IMR-90 (cell line): Measurements from ENCODE around the gene IL1R2. TPM values are rescaled to one million over a fixed set of nuclear protein-coding genes. Genes with fewer than 3 reads are reported as not detected.

Experiments used
- ATAC-seq: fragments of 200-7000 bp; cut with Tn5 transposase; 2 replicates; pipeline ENCODE4 v1.9.1; 2020; ENCODE audit warnings: low read depth, mild to moderate bottlenecking, moderate library complexity
- Bru-seq: library from RNA; stranded (reverse); fragments of 400-500 nt; gene quantifications from one replicate; lab custom pipeline; 2021; lab: Mats Ljungman, UMichigan
- BruChase-seq, 2 experiments: library from RNA; stranded (reverse); fragments of 400-500 nt; gene quantifications; one replicate each; lab custom pipeline; 2021; lab: Mats Ljungman, UMichigan
- BruUV-seq: library from RNA; stranded (reverse); fragments of 400-500 nt; replicated peaks from 2 replicates; lab custom pipeline; 2021; lab: Mats Ljungman, UMichigan
- CTCF ChIA-PET: fragments of 300-600 bp; formaldehyde crosslinking; extraction: SDS; loops from one replicate; lab custom pipeline; 2021; ENCODE audit warnings: antibody characterized with exemption; lab: Yijun Ruan, JAX
- POLR2A ChIA-PET: fragments of 300-600 bp; sonication (Branson Sonifier 250); formaldehyde crosslinking; loops from one replicate; lab custom pipeline; 2022; ENCODE audit warnings: antibody characterized with exemption; ENCODE audit not compliant: unreplicated experiment; lab: Charles Lee
- DNase-seq: peaks from one replicate; pipeline ENCODE4 v3.0.0; 2013
- H2AFZ ChIP-seq: replicated peaks from 2 replicates; pipeline ENCODE3; 2013; ENCODE audit warnings: low read length, mild to moderate bottlenecking; ENCODE audit not compliant: poor library complexity
- H2AK5ac ChIP-seq: 2 replicates; pipeline ENCODE4 v1.6.1; 2013; ENCODE audit warnings: low read depth, low read length, inconsistent platforms
- H2AK9ac ChIP-seq: replicated peaks from 2 replicates; pipeline ENCODE3; 2013; ENCODE audit warnings: mild to moderate bottlenecking, low read depth, low read length, moderate library complexity; ENCODE audit not compliant: poor library complexity
- H2BK120ac ChIP-seq: 2 replicates; pipeline ENCODE4 v1.6.1; 2013; ENCODE audit warnings: low read depth, low read length, inconsistent platforms
- H2BK15ac ChIP-seq: 3 replicates; pipeline ENCODE4 v1.6.1; 2013; ENCODE audit warnings: low read depth, low read length, inconsistent platforms
- H2BK20ac ChIP-seq: 2 replicates; pipeline ENCODE4 v1.6.1; 2013; ENCODE audit warnings: low read depth, mild to moderate bottlenecking, inconsistent platforms, low read length, moderate library complexity
- H2BK5ac ChIP-seq: 2 replicates; pipeline ENCODE4 v1.6.1; 2013; ENCODE audit warnings: mild to moderate bottlenecking, low read depth, low read length, inconsistent platforms; ENCODE audit not compliant: poor library complexity, severe bottlenecking
- H3K14ac ChIP-seq: replicated peaks from 2 replicates; pipeline ENCODE4 v1.6.1; 2013; ENCODE audit warnings: low read depth, low read length, inconsistent platforms
- H3K18ac ChIP-seq: 2 replicates; pipeline ENCODE4 v1.6.1; 2013; ENCODE audit warnings: low read depth, low read length, control low read depth
- H3K23ac ChIP-seq: 2 replicates; pipeline ENCODE4 v1.6.1; 2013; ENCODE audit warnings: low read depth, low read length, inconsistent platforms
- H3K27ac ChIP-seq: 2 replicates; pipeline ENCODE4 v1.5.1; 2013; ENCODE audit warnings: mild to moderate bottlenecking, control low read depth, low read length; ENCODE audit not compliant: insufficient read depth
- H3K27me3 ChIP-seq: 2 replicates; pipeline ENCODE4 v1.6.1; 2013; ENCODE audit warnings: low read length; ENCODE audit not compliant: control insufficient read depth, insufficient read depth
- H3K36me3 ChIP-seq: 2 replicates; pipeline ENCODE4 v1.6.1; 2013; ENCODE audit warnings: low read length, mixed read lengths; ENCODE audit not compliant: control insufficient read depth, insufficient read depth
- H3K4ac ChIP-seq: 2 replicates; pipeline ENCODE4 v1.6.1; 2013; ENCODE audit warnings: low read depth, low read length, inconsistent platforms
- H3K4me1 ChIP-seq: 2 replicates; pipeline ENCODE4 v1.6.1; 2013; ENCODE audit warnings: low read length, mixed read lengths; ENCODE audit not compliant: control insufficient read depth, insufficient read depth
- H3K4me2 ChIP-seq: 2 replicates; pipeline ENCODE4 v1.6.1; 2013; ENCODE audit warnings: low read depth, mild to moderate bottlenecking, control low read depth, low read length, moderate library complexity
- H3K4me3 ChIP-seq: 2 replicates; pipeline ENCODE4 v1.5.1; 2013; ENCODE audit warnings: low read depth, mild to moderate bottlenecking, control low read depth, low read length, moderate library complexity; ENCODE audit not compliant: insufficient read depth
- H3K56ac ChIP-seq: 2 replicates; pipeline ENCODE4 v1.6.1; 2013; ENCODE audit warnings: low read length, inconsistent platforms; ENCODE audit not compliant: insufficient read depth; ENCODE audit errors: extremely low read depth
- H3K79me1 ChIP-seq, 2 experiments: 2 replicates each; pipeline ENCODE4 v1.6.1; 2013; ENCODE audit warnings: low read length in 2 of 2, inconsistent platforms in 1 of 2, low read depth in 1 of 2
- H3K9ac ChIP-seq: 2 replicates; pipeline ENCODE4 v1.6.1; 2013; ENCODE audit warnings: low read depth, low read length, control low read depth
- H3K9me1 ChIP-seq: 2 replicates; pipeline ENCODE4 v1.6.1; 2013; ENCODE audit warnings: low read length, inconsistent platforms; ENCODE audit not compliant: insufficient read depth
- H3K9me3 ChIP-seq: 2 replicates; pipeline ENCODE4 v1.6.1; 2013; ENCODE audit warnings: low read length; ENCODE audit not compliant: control insufficient read depth, insufficient read depth
- H4K20me1 ChIP-seq: 2 replicates; pipeline ENCODE4 v1.6.1; 2013; ENCODE audit warnings: low read length, inconsistent platforms; ENCODE audit not compliant: insufficient read depth
- H4K5ac ChIP-seq: 2 replicates; pipeline ENCODE4 v1.6.1; 2013; ENCODE audit warnings: mild to moderate bottlenecking, low read depth, low read length, control low read depth
- H4K8ac ChIP-seq, 2 experiments: 2 replicates each; pipeline ENCODE4 v1.6.1; 2013; ENCODE audit warnings: low read depth in 2 of 2, low read length in 2 of 2, control low read depth in 1 of 2, inconsistent platforms in 1 of 2
- H4K91ac ChIP-seq: 2 replicates; pipeline ENCODE4 v1.6.1; 2013; ENCODE audit warnings: low read depth, low read length, inconsistent platforms; ENCODE audit not compliant: insufficient read depth
- BHLHE40 ChIP-seq: fragments of 150-350 bp; IDR thresholded peaks from 2 replicates; pipeline ENCODE4 v1.6.1; 2016; ENCODE audit warnings: mild to moderate bottlenecking, low read depth, low read length
- CEBPB ChIP-seq: IDR thresholded peaks from 2 replicates; pipeline ENCODE4 v1.6.1; 2012; ENCODE audit warnings: low read depth, low read length, improper control_type of control experiment
- CHD1 ChIP-seq: IDR thresholded peaks from 2 replicates; pipeline ENCODE4 v1.6.1; 2012; ENCODE audit warnings: low read depth, low read length, improper control_type of control experiment
- FOS ChIP-seq: fragments of 150-350 bp; IDR thresholded peaks from 2 replicates; pipeline ENCODE4 v1.6.1; 2016; ENCODE audit warnings: low read depth, low read length
- MAFK ChIP-seq: IDR thresholded peaks from 2 replicates; pipeline ENCODE4 v1.6.1; 2012; ENCODE audit warnings: low read depth, low read length, improper control_type of control experiment
- MAZ ChIP-seq: IDR thresholded peaks from 2 replicates; pipeline ENCODE4 v1.6.1; 2012; ENCODE audit warnings: low read depth, mild to moderate bottlenecking, low read length, improper control_type of control experiment, moderate library complexity, borderline replicate concordance
- MXI1 ChIP-seq: IDR thresholded peaks from 2 replicates; pipeline ENCODE4 v1.6.1; 2012; ENCODE audit warnings: low read depth, mild to moderate bottlenecking, low read length, moderate library complexity, borderline replicate concordance
- NFE2L2 ChIP-seq: fragments of 150-350 bp; IDR thresholded peaks from 2 replicates; pipeline ENCODE4 v1.6.1; 2016; ENCODE audit warnings: low read depth, mild to moderate bottlenecking, low read length
- POLR2A ChIP-seq: IDR thresholded peaks from 2 replicates; pipeline ENCODE4 v1.6.1; 2012; ENCODE audit warnings: mild to moderate bottlenecking, low read depth, low read length
- SMC3 ChIP-seq: fragments of 150-350 bp; IDR thresholded peaks from 2 replicates; pipeline ENCODE4 v1.6.1; 2016; ENCODE audit warnings: low read depth, mild to moderate bottlenecking, antibody characterized with exemption, low read length, moderate library complexity
- WGBS, 2 experiments: methylation state at CpG; one replicate each; pipeline versions ENCODE4 v1.1.5 to v1.1.7; 2013; ENCODE audit warnings: missing lambda C conversion rate in 2 of 2; ENCODE audit not compliant: insufficient read length in 1 of 2; ENCODE audit errors: extremely low coverage in 2 of 2; 5-methylcytosine and 5-hydroxymethylcytosine counted together
- dilution Hi-C: fragments of 300-500 bp; cut with HindIII; formaldehyde crosslinking; loops from one replicate; pipeline ENCODE4 v1.14.3; 2018; ENCODE audit warnings: low sequenced_read_pairs; ENCODE audit not compliant: unreplicated experiment
- in situ Hi-C: fragments of 300-500 bp; cut with MboI; formaldehyde crosslinking; loops from 3 replicates; pipeline ENCODE4 v1.14.3; 2019; ENCODE audit warnings: low sequenced_read_pairs, inconsistent platforms, mixed read lengths
- intact Hi-C: fragments of 100-400 bp; cut with micrococcal nuclease; formaldehyde crosslinking; loops from 2 replicates; pipeline ENCODE4 v1.10.0; 2022
- long read RNA-seq: library from polyadenylated mRNA; unstranded; transcript quantifications from one replicate; pipeline ENCODE4 v2.0.0, GENCODE V29; 2021; ENCODE audit not compliant: unreplicated experiment
- polyA plus RNA-seq, 3 experiments: library from polyadenylated mRNA; depleted of rRNA; stranded (reverse); fragments of >200 nt; gene quantifications; 2 replicates each; pipeline ENCODE4 v1.2.3, GENCODE V29; 2012; ENCODE audit warnings: low replicate concordance in 1 of 3
- total RNA-seq: library from RNA; depleted of rRNA; stranded (reverse); fragments of >200 nt; gene quantifications from 2 replicates; pipeline ENCODE4 v1.2.3, GENCODE V29; 2012; rRNA removed
- TF ChIP-seq, protein P1 (sequence below): fragments of 150-350 bp; IDR thresholded peaks from 2 replicates; pipeline ENCODE4 v1.6.1; 2016; ENCODE audit warnings: low read depth, mild to moderate bottlenecking, low read length, moderate library complexity, borderline replicate concordance
- TF ChIP-seq, protein P2 (sequence below): fragments of 150-350 bp; IDR thresholded peaks from 2 replicates; pipeline ENCODE4 v1.6.1; 2017; ENCODE audit warnings: mild to moderate bottlenecking, antibody characterized with exemption, low read length, low read depth
- TF ChIP-seq, protein P3 (sequence below): conservative IDR thresholded peaks from 2 replicates; pipeline ENCODE4 v1.5.1; 2012; ENCODE audit warnings: mild to moderate bottlenecking, low read depth, low read length, improper control_type of control experiment

The IL1R2 gene, protein sequence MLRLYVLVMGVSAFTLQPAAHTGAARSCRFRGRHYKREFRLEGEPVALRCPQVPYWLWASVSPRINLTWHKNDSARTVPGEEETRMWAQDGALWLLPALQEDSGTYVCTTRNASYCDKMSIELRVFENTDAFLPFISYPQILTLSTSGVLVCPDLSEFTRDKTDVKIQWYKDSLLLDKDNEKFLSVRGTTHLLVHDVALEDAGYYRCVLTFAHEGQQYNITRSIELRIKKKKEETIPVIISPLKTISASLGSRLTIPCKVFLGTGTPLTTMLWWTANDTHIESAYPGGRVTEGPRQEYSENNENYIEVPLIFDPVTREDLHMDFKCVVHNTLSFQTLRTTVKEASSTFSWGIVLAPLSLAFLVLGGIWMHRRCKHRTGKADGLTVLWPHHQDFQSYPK
- total RNA-seq (not detected in 2 replicates), polyA plus RNA-seq (2012; rRNA removed) (not detected in 2 replicates), Bru-seq, nascent RNA (percentile 3 among the genes with signal in this experiment), BruChase-seq, experiment 1, labeled RNA remaining after a 6-hour chase (percentile 2 among the genes with signal in this experiment), BruChase-seq, experiment 2, labeled RNA remaining after a 2-hour chase (percentile 9 among the genes with signal in this experiment)
- 0.03 TPM in 1 of 2 replicates, not detected in the other for polyA plus RNA-seq (2012; cell fraction: cytosol; rRNA removed)
- polyA plus RNA-seq (2012; cell fraction: nucleus; rRNA removed; ENCODE audit: low replicate concordance) = 0.14 TPM in 1 of 2 replicates, not detected in the other
- long read RNA-seq = 0 reads

DNA sequence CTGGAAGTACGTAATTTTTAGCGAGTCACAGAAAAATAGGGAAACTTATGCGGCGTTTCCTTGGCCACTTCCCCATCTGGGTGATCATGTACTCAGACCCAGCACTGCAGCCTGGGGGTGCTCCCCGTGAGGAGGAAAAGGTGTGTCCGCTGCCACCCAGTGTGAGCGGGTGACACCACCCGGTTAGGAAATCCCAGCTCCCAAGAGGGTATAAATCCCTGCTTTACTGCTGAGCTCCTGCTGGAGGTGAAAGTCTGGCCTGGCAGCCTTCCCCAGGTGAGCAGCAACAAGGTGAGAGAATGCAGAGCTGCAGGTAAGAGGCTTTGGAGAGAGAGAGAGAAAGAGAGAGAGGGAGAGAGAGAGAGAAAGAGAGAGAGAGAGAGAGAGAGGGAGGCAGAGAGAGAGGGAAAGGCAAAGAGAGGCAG lies at the start of gene IL1R2:
Gene IL1R2, plus strand, starts transcription at position 240 of the 425 bp plus-strand sequence. CDS start 16,616 bp downstream, outside the sequence.
- Histone ChIP-seq H3K79me1 (no peaks in the 10 kb centered on the region), H4K5ac (no peak within 1 kb of the TSS), H3K4ac (no peak within 1 kb of the TSS), H2BK5ac (no peak within 1 kb of the TSS), H3K18ac (no peak within 1 kb of the TSS), H4K8ac (no peak within 1 kb of the TSS), H3K56ac (no peak within 1 kb of the TSS), H3K14ac (no peak within 1 kb of the TSS), H3K27ac (no peak within 1 kb of the TSS), H2BK120ac (no peak within 1 kb of the TSS), H3K4me1 (no peaks in the 10 kb centered on the region), H3K4me3 (no peak within 1 kb of the TSS), H4K91ac (no peak within 1 kb of the TSS), H3K9me3 (no peaks in the 10 kb centered on the region), H4K20me1 (no peaks in the 10 kb centered on the region), H2AFZ (no peak within 1 kb of the TSS), H2BK20ac (no peak within 1 kb of the TSS), H2BK15ac (no peak within 1 kb of the TSS), H2AK5ac (no peak within 1 kb of the TSS; the same call in 1 of the 2 replicates), H3K27me3 (peaks cover 59% of the 10 kb centered on the region), H2AK9ac (no peak within 1 kb of the TSS), H3K9me1 (no peaks in the 10 kb centered on the region), H3K23ac (no peak within 1 kb of the TSS), H3K9ac (no peak within 1 kb of the TSS), H3K4me2 (no peak within 1 kb of the TSS), H3K36me3 (no peaks in the 10 kb centered on the region)
- ChIA-PET CTCF (no interaction called here), POLR2A (no interaction called here)
- no TSS peak for BruUV-seq
- no peak for ATAC-seq
- 51% methylated on average over 4 of the region's 8 CpGs; no CpG with 5 or more reads in 1 of the 2 experiments for WGBS, 2 experiments
- dilution Hi-C loops (no loop called here), in situ Hi-C loops (no loop called here), intact Hi-C loops (no loop called here)
- DNase-seq = no peak
- no peak for TF ChIP-seq MAFK
- TF ChIP-seq NFE2L2 = no peak
- no peak for TF ChIP-seq SMC3
- no peak for TF ChIP-seq MXI1
- no peak for TF ChIP-seq FOS
- TF ChIP-seq, protein P1, sequence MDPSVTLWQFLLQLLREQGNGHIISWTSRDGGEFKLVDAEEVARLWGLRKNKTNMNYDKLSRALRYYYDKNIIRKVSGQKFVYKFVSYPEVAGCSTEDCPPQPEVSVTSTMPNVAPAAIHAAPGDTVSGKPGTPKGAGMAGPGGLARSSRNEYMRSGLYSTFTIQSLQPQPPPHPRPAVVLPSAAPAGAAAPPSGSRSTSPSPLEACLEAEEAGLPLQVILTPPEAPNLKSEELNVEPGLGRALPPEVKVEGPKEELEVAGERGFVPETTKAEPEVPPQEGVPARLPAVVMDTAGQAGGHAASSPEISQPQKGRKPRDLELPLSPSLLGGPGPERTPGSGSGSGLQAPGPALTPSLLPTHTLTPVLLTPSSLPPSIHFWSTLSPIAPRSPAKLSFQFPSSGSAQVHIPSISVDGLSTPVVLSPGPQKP = no peak
- no peak for TF ChIP-seq CEBPB
- TF ChIP-seq CHD1 = no peak
- TF ChIP-seq BHLHE40 = no peak
- TF ChIP-seq, protein P2, sequence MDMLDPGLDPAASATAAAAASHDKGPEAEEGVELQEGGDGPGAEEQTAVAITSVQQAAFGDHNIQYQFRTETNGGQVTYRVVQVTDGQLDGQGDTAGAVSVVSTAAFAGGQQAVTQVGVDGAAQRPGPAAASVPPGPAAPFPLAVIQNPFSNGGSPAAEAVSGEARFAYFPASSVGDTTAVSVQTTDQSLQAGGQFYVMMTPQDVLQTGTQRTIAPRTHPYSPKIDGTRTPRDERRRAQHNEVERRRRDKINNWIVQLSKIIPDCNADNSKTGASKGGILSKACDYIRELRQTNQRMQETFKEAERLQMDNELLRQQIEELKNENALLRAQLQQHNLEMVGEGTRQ = no peak
- TF ChIP-seq MAZ = no peak
- no peak for TF ChIP-seq POLR2A
- TF ChIP-seq, protein P3, sequence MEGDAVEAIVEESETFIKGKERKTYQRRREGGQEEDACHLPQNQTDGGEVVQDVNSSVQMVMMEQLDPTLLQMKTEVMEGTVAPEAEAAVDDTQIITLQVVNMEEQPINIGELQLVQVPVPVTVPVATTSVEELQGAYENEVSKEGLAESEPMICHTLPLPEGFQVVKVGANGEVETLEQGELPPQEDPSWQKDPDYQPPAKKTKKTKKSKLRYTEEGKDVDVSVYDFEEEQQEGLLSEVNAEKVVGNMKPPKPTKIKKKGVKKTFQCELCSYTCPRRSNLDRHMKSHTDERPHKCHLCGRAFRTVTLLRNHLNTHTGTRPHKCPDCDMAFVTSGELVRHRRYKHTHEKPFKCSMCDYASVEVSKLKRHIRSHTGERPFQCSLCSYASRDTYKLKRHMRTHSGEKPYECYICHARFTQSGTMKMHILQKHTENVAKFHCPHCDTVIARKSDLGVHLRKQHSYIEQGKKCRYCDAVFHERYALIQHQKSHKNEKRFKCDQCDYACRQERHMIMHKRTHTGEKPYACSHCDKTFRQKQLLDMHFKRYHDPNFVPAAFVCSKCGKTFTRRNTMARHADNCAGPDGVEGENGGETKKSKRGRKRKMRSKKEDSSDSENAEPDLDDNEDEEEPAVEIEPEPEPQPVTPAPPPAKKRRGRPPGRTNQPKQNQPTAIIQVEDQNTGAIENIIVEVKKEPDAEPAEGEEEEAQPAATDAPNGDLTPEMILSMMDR = no peak
